Pancreas (tissue), 10 donors: ENCODE results near the gene PDCD11. TPM values are rescaled to one million over a fixed set of nuclear protein-coding genes. Genes with fewer than 3 reads are reported as not detected.

Experiments
- ATAC-seq, 4 donors: fragments of 200-7000 bp; cut with Tn5 transposase; one replicate each; pipeline versions ENCODE4 v1.8.0 to v1.9.1; 2020; ENCODE audit warnings: mild to moderate bottlenecking in 4 of 4, moderate library complexity in 4 of 4
- DNase-seq, 6 donors: peaks; one replicate each; pipeline ENCODE4 v3.0.0-alpha.2; 2020
- FAIRE-seq: peaks from 2 replicates; lab custom pipeline; 2012; peaks lifted over from hg19 to GRCh38; lab: Jason Lieb, UNC
- H3K27ac ChIP-seq, 4 donors: fragments of 200-600 bp; sonication (generic); 1 replicate in 3 of 4; 2 replicates in 1 of 4; pipeline versions ENCODE4 v1.5.0 to v1.8.0; 2020
- H3K27me3 ChIP-seq, 4 donors: fragments of 200-600 bp; one replicate each; pipeline ENCODE4 v1.8.0; 2021
- H3K36me3 ChIP-seq, 3 donors: fragments of 200-600 bp; sonication (generic) in 1 of 3; one replicate each; pipeline versions ENCODE4 v1.5.0 to v1.8.0; 2020 to 2021
- H3K4me1 ChIP-seq, 3 donors: fragments of 200-600 bp; one replicate each; pipeline ENCODE4 v1.8.0; 2021
- H3K4me3 ChIP-seq, 4 donors: fragments of 200-600 bp; sonication (generic) in 2 of 4; one replicate each; pipeline versions ENCODE4 v1.5.0 to v1.8.0; 2020 to 2021
- H3K9me3 ChIP-seq, 4 donors: fragments of 200-600 bp; one replicate each; pipeline ENCODE4 v1.8.0; 2021
- CTCF ChIP-seq, 4 donors: fragments of 200-600 bp; sonication (generic) in 3 of 4; IDR thresholded peaks; one replicate each; pipeline versions ENCODE4 v1.5.0 to v1.8.0; 2021; ENCODE audit warnings: antibody characterized with exemption in 4 of 4
- WGBS, 2 donors: extraction: QIAGEN DNeasy Blood & Tissue Kit; methylation state at CpG; one replicate each; pipeline ENCODE4 v1.1.7; 2013; 5-methylcytosine and 5-hydroxymethylcytosine counted together
- intact Hi-C, 3 donors: fragments of 100-400 bp; cut with DNase I; formaldehyde crosslinking; loops; one replicate each; pipeline versions ENCODE4 v1.11.1 to v1.14.2; 2022
- polyA plus RNA-seq, 2 donors: library from polyadenylated mRNA; stranded (reverse); fragments of 200-250 nt; gene quantifications; one replicate each; pipeline ENCODE4 v1.2.3, GENCODE V29; 2013
- total RNA-seq, 6 donors: library from RNA; stranded (reverse); fragmentation: NEBNext Ultra II Directional in 4 of 6; extraction: Animal tissue kit (Norgen Biotek cat#: 25700) in 4 of 6; gene quantifications; one replicate each; pipeline versions ENCODE4 v1.2.1 to v1.2.4, GENCODE V29; 2021 to 2023
- donor health status: healthy with polysubstance abuse.
- donor health status: DM: no; HTN: no; CAD: no; lungs with moderate emphysema.
- donor health status: DM: no; HTN: no; CAD: no.
- donor health status: control.
- donor health status: control.
- donor health status: Bipolar disorder and iron deficiency.
- donor health status: DM: yes; HTN: yes; CAD: no.
- donor health status: DM: no; HTN: no; CAD: no.
- donor health status: DM: no; HTN: no; CAD: no.
- donor health status: DM: yes; HTN: yes; CAD: no.

Gene PDCD11
- total and polyA plus RNA-seq, 8 donors, result 11.3 to 27.4 (median 16.2) TPM

- FAIRE-seq (no peak), DNase-seq (peak in 2 of 6 donors; percentile 38 to 55), ATAC-seq (peak; percentile 20 to 49 (median 38))
- Histone ChIP-seq H3K27me3 (no peaks in the 10 kb centered on the region), H3K27ac (peak overlapping the region; percentile 10 to 47 (median 29)), H3K4me1 (peaks cover 0 to 4% (median 0%) of the 10 kb centered on the region in 3 donors), H3K4me3 (peak overlapping the region; percentile 26 to 53 (median 46)), H3K9me3 (no peaks in the 10 kb centered on the region), H3K36me3 (peaks cover 0 to 5% (median 0%) of the 10 kb centered on the region in 3 donors)
- intact Hi-C loops, result no loop called here
- no peak for TF ChIP-seq CTCF (IDR thresholded peaks at IDR 0.05)
- WGBS, 2 donors, result 45 to 51% methylated on average over 14 of the region's 14 CpGs
Observed at GRCh38 chr10:103451091-103451813, 54.8 kb downstream of the PDCD11 start.

- intact Hi-C loops, result no loop called here
- no peak for FAIRE-seq
- H3K27ac ChIP-seq, result peak within 1 kb of the TSS; percentile 10 to 47 (median 29)
Observed at GRCh38 chr10:103451831-103452505, 55.5 kb downstream of the PDCD11 start, which contains the start of gene CALHM2. Gene CALHM2 (minus strand): TSS chr10:103452370. CDS start chr10:103449941, 2,429 bp downstream.

GRCh38 chr10:103452506-103453230 is 56.2 kb downstream of the PDCD11 start:
- intact Hi-C loops, result no loop called here
- 35 to 38% methylated on average over 27 of the region's 27 CpGs for WGBS, 2 donors
- peak overlapping the region; percentile 26 to 53 (median 46) for H3K4me3 ChIP-seq
- peaks cover 0 to 4% (median 0%) of the 10 kb centered on the region in 3 donors for H3K4me1 ChIP-seq
- FAIRE-seq (no peak), DNase-seq (no peak), ATAC-seq (peak in 1 of 4 donors; percentile 2)
- no peaks in the 10 kb centered on the region for H3K27me3 ChIP-seq
- H3K27ac ChIP-seq, result peak overlapping the region in 3 of 4 donors; percentile 17 to 47 (median 41)
- peaks cover 0 to under 1% (median 0%) of the 10 kb centered on the region in 3 donors for H3K36me3 ChIP-seq
- TF ChIP-seq CTCF (IDR thresholded peaks at IDR 0.05), result no peak
- no peaks in the 10 kb centered on the region for H3K9me3 ChIP-seq

More at GRCh38 chr10:103451831-103452505, 55.5 kb downstream of the PDCD11 start, which contains the start of gene CALHM2:
- peaks cover 0 to 5% (median 0%) of the 10 kb centered on the region in 3 donors for H3K36me3 ChIP-seq
- TF ChIP-seq CTCF (IDR thresholded peaks at IDR 0.05), result no peak
- DNase-seq, result peak in 5 of 6 donors; percentile 50 to 83 (median 59)
- WGBS, 2 donors, result 10 to 12% methylated on average over 23 to 32 of the region's 32 CpGs
- peaks cover 0 to 4% (median 0%) of the 10 kb centered on the region in 3 donors for H3K4me1 ChIP-seq
- ATAC-seq, result peak; percentile 78 to 89 (median 83)
- H3K4me3 ChIP-seq, result peak within 1 kb of the TSS; percentile 26 to 53 (median 46)
- no peaks in the 10 kb centered on the region for H3K27me3 ChIP-seq
- no peaks in the 10 kb centered on the region for H3K9me3 ChIP-seq

- no peak for TF ChIP-seq CTCF (IDR thresholded peaks at IDR 0.05)
- WGBS, 2 donors, result 83% methylated on average over 4 of the region's 4 CpGs
- H3K36me3 ChIP-seq, result no peaks in the 10 kb centered on the region
- intact Hi-C loops, result no loop called here
- peaks cover 0 to 4% (median 0%) of the 10 kb centered on the region in 3 donors for H3K4me1 ChIP-seq
- H3K4me3 ChIP-seq, result no peak overlapping the region
- no peak for ATAC-seq
- no peaks in the 10 kb centered on the region for H3K9me3 ChIP-seq
- no peak for FAIRE-seq
- H3K27me3 ChIP-seq, result no peaks in the 10 kb centered on the region
- DNase-seq, result no peak
- H3K27ac ChIP-seq, result no peak overlapping the region
Observed at GRCh38 chr10:103454026-103454425, 57.6 kb downstream of the PDCD11 start.
